Umbilical cord (tissue), 2 donors: ENCODE measurements around the gene GPN2. TPM values are rescaled to one million over a fixed set of nuclear protein-coding genes. Genes with fewer than 3 reads are reported as not detected.
"Not testable (repeated sequence)": the region's sequence is repeated elsewhere in the genome, so short reads cannot be mapped to it uniquely, and the experiment has no call there.

Source experiments
- DNase-seq: peaks from one replicate; pipeline ENCODE4 v3.0.0-alpha.2; 2015; ENCODE audit warnings: low spot score
- total RNA-seq: library from RNA; depleted of rRNA; stranded (reverse); fragments of >200 nt; gene quantifications from one replicate; pipeline ENCODE4 v1.2.3, GENCODE V29; 2014; ENCODE audit warnings: low replicate concordance; ENCODE audit not compliant: insufficient read depth

The GPN2 gene
- total RNA-seq, 1 donor from 2014 or later = 6.3 TPM

- no peak for DNase-seq
These were observed 10.9 kb upstream of the GPN2 start for GRCh38 chr1:26900815-26901511.

- peak; percentile 94 for DNase-seq
These were observed 10.1 kb upstream of the GPN2 start, which contains the start of gene GPATCH3 for GRCh38 chr1:26900001-26900814. GPATCH3 (minus strand) TSS chr1:26900467; CDS start chr1:26900442, 25 bp downstream.

GRCh38 chr1:26897351-26897750 lies 7.3 kb upstream of the GPN2 start:
- DNase-seq = no peak

GRCh38 chr1:26894263-26894662 lies 4.2 kb upstream of the GPN2 start:
- DNase-seq = no peak

GRCh38 chr1:26890467-26890796 lies 349 bp upstream of the GPN2 start:
- DNase-seq = no peak

- DNase-seq = no peak
These were observed 1.9 kb downstream of the GPN2 start for GRCh38 chr1:26888231-26888630.

GRCh38 chr1:26887125-26887524 lies 3.0 kb downstream of the GPN2 start:
- DNase-seq = peak; percentile 36

- DNase-seq = no peak
These were observed 7.2 kb downstream of the GPN2 start for GRCh38 chr1:26882696-26883463.

GRCh38 chr1:26881611-26882010 lies 8.5 kb downstream of the GPN2 start:
- DNase-seq = not testable (repeated sequence)

- no peak for DNase-seq
These were observed 10.3 kb downstream of the GPN2 start for GRCh38 chr1:26879793-26880192.

GRCh38 chr1:26877326-26877725 lies 12.8 kb downstream of the GPN2 start:
- no peak for DNase-seq

GRCh38 chr1:26874896-26875295 lies 15.2 kb downstream of the GPN2 start:
- no peak for DNase-seq

GRCh38 chr1:26873097-26873496 lies 17.0 kb downstream of the GPN2 start:
- DNase-seq = not testable (repeated sequence)

- peak; percentile 98 for DNase-seq
These were observed 25.2 kb downstream of the GPN2 start for GRCh38 chr1:26864610-26865480.

GRCh38 chr1:26863685-26864077 lies 26.4 kb downstream of the GPN2 start:
- no peak for DNase-seq

- DNase-seq = peak; percentile 74
These were observed 27.1 kb downstream of the GPN2 start, which contains the start of gene SFN for GRCh38 chr1:26862781-26863684. SFN (plus strand) TSS chr1:26863149; CDS start chr1:26863213, 64 bp downstream.

- DNase-seq = no peak
These were observed 28.1 kb downstream of the GPN2 start for GRCh38 chr1:26861889-26862378.

- no peak for DNase-seq
These were observed 28.8 kb downstream of the GPN2 start for GRCh38 chr1:26861286-26861701.

- DNase-seq = no peak
These were observed 31.0 kb downstream of the GPN2 start for GRCh38 chr1:26858891-26859640.
